Adipocyte (in vitro differentiated cells): Measurements from ENCODE around the gene SHROOM1.
"Not testable (repeated sequence)": the region's sequence is repeated elsewhere in the genome, so short reads cannot be mapped to it uniquely, and the experiment has no call there.

Source experiments
- DNase-seq: peaks from one replicate; pipeline ENCODE4 v3.0.0-alpha.2; 2015; ENCODE audit warnings: low read depth
- H3K27me3 ChIP-seq: replicated peaks from 2 replicates; pipeline ENCODE4 v1.7.0; 2013; ENCODE audit warnings: mild to moderate bottlenecking, low read length, moderate library complexity; ENCODE audit not compliant: control insufficient read depth, insufficient read depth
- H3K36me3 ChIP-seq: 2 replicates; pipeline ENCODE4 v1.7.0; 2013; ENCODE audit warnings: low read length, mild to moderate bottlenecking, moderate library complexity; ENCODE audit not compliant: control insufficient read depth, insufficient read depth, severe bottlenecking
- H3K4me1 ChIP-seq: 2 replicates; pipeline ENCODE4 v1.7.0; 2013; ENCODE audit warnings: mild to moderate bottlenecking, low read length, moderate library complexity; ENCODE audit not compliant: control insufficient read depth, insufficient read depth
- H3K4me3 ChIP-seq: 2 replicates; pipeline ENCODE4 v1.7.0; 2013; ENCODE audit warnings: mild to moderate bottlenecking, low read length, moderate library complexity
- H3K9ac ChIP-seq: 2 replicates; pipeline ENCODE4 v1.7.0; 2013; ENCODE audit warnings: mild to moderate bottlenecking, low read length, moderate library complexity
- H3K9me3 ChIP-seq: 2 replicates; pipeline ENCODE4 v1.7.0; 2013; ENCODE audit warnings: mild to moderate bottlenecking, low read length, moderate library complexity; ENCODE audit not compliant: control insufficient read depth

SHROOM1 gene

DNA sequence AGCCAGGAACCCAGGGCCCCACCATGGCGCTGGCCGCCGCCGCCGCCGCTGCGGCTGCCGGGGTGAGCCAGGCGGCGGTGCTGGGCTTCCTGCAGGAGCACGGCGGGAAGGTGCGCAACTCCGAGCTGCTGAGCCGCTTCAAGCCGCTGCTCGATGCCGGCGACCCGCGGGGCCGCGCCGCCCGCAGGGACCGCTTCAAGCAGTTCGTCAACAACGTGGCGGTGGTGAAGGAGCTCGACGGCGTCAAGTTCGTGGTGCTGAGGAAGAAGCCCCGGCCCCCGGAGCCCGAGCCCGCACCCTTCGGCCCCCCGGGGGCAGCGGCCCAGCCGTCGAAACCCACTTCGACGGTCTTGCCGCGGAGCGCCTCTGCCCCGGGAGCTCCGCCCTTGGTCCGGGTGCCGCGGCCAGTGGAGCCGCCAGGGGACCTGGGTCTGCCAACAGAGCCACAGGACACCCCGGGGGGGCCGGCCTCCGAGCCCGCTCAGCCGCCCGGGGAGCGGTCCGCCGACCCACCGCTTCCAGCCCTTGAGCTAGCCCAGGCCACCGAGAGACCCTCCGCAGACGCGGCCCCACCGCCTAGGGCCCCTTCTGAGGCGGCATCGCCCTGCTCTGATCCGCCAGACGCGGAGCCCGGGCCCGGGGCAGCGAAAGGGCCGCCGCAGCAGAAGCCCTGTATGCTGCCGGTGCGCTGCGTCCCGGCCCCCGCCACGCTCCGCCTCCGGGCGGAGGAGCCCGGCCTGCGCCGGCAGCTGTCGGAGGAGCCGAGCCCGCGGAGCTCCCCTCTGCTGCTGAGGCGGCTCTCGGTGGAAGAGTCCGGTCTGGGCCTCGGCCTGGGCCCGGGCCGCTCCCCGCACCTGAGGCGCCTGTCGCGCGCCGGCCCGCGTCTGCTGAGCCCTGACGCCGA, 16.6 kb downstream of the SHROOM1 start:
- peak; percentile 45 for DNase-seq
- Histone ChIP-seq H3K9ac (no peak overlapping the region), H3K36me3 (no peaks in the 10 kb centered on the region), H3K4me1 (peaks cover 14% of the 10 kb centered on the region), H3K27me3 (peaks cover 20% of the 10 kb centered on the region), H3K9me3 (no peaks in the 10 kb centered on the region), H3K4me3 (peak overlapping the region; percentile 27)

- no peaks in the 10 kb centered on the region for H3K9me3 ChIP-seq
- no peaks in the 10 kb centered on the region for H3K36me3 ChIP-seq
- H3K4me3 ChIP-seq, result peak within 1 kb of the TSS; percentile 27
- peaks cover 20% of the 10 kb centered on the region for H3K27me3 ChIP-seq
- DNase-seq, result peak; percentile 30
- no peak within 1 kb of the TSS for H3K9ac ChIP-seq
- peaks cover 14% of the 10 kb centered on the region for H3K4me1 ChIP-seq
Observed at GRCh38 chr5:132812781-132813598, 17.5 kb downstream of the SHROOM1 start, which contains the start of gene SOWAHA. Gene SOWAHA (plus strand): TSS chr5:132813302. CDS start chr5:132813622, 320 bp downstream.

DNA sequence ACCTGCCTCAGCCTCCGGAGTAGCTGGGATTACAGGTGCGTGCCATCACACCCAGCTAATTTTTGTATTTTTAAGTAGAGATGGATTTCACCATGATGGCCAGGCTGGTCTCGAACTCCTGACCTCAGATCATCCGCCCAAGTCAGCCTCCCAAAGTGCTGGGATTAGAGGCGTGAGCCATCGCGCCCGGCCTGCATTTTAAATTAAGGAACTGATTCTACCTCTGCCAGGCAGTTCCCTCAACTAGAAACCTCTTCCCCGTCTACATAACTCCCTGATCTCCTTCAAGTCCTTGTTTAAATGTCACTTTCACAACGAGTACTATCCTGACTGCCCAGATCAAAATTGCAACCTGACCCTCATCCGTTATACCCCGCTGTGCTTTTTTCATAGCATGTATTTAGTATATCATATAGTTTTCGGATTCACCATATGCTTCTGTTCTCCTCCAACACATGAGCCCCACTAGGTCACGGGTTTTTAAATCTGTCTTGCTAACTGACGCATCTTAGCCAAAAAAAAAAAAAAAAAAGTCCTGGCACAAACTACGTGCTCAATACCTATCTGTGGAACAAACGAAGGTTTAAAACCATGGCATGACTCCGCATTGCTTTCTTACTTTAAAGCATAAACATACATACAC, 18.2 kb downstream of the SHROOM1 start:
- Histone ChIP-seq H3K27me3 (peaks cover 20% of the 10 kb centered on the region), H3K4me3 (no peak overlapping the region)

DNA sequence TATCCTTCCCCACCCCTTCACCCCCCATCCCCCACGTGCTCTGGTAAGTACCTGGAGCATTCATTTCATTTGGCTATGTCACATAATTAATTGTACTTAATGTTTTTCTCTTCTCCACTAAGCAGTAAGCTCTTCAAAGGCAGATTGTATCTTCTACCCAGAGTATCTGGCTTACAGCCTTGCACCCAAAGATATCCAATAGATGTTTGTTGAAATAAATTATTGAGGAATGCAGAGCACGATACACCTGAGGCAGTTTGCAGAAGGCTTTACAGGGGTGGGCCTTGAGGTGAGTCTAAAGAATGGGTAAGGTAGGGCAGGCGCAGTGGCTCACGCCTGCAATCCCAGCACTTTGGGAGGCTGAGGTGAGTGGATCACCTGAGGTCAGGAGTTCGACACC, 19.8 kb downstream of the SHROOM1 start:
- Histone ChIP-seq H3K9ac (no peak overlapping the region), H3K9me3 (no peaks in the 10 kb centered on the region), H3K4me1 (peaks cover 7% of the 10 kb centered on the region), H3K36me3 (no peaks in the 10 kb centered on the region), H3K4me3 (no peak overlapping the region), H3K27me3 (peaks cover 20% of the 10 kb centered on the region)
- DNase-seq, result no peak

More for the DNA sequence above, 18.2 kb downstream of the SHROOM1 start:
- DNase-seq, result no peak
- Histone ChIP-seq H3K4me1 (peaks cover 14% of the 10 kb centered on the region), H3K9me3 (no peaks in the 10 kb centered on the region), H3K9ac (no peak overlapping the region), H3K36me3 (no peaks in the 10 kb centered on the region)

GRCh38 chr5:132808866-132809265, 21.6 kb downstream of the SHROOM1 start:
- Histone ChIP-seq H3K4me3 (no peak overlapping the region), H3K36me3 (no peaks in the 10 kb centered on the region), H3K9ac (no peak overlapping the region), H3K9me3 (no peaks in the 10 kb centered on the region), H3K27me3 (peaks cover 20% of the 10 kb centered on the region), H3K4me1 (no peaks in the 10 kb centered on the region)
- no peak for DNase-seq

GRCh38 chr5:132808448-132808847, 22.0 kb downstream of the SHROOM1 start:
- peaks cover 20% of the 10 kb centered on the region for H3K27me3 ChIP-seq
- no peak for DNase-seq
- H3K9ac ChIP-seq, result no peak overlapping the region
- H3K4me3 ChIP-seq, result no peak overlapping the region
- no peaks in the 10 kb centered on the region for H3K36me3 ChIP-seq
- H3K9me3 ChIP-seq, result no peaks in the 10 kb centered on the region
- H3K4me1 ChIP-seq, result no peaks in the 10 kb centered on the region

DNA sequence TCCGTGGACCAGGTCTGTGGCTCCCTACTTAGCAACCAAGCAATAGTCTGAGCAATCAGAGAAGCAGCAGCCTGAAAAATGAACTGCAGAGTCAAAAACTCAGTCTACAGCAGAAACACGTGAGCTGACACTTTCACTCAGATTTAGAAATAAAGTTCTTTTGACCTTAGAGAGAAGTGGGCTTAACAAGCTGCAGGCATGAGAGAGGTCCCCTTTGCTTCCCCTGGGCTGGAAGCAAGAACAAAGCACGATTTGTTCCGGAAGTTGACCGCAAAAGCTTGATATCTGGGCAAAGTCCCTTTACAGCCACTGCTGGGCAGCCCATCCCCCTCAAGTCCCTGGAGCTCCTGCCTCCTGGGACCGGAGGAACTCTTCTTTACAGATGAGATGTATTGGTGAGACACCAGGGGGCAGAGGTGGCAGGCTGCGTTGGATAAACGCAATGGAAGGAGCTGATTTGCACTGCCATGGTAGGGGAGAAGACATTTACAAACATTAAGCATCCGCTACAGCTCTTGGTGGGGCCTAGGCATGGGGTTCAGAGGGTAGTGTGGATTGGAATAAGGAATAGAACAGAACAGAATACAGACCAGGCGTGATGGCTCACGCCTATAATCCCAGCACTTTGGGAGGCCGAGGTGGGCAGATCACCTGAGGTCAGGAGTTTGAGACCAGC, 23.1 kb downstream of the SHROOM1 start:
- H3K27me3 ChIP-seq, result peaks cover 19% of the 10 kb centered on the region
- H3K4me3 ChIP-seq, result no peak overlapping the region
- H3K9ac ChIP-seq, result no peak overlapping the region
- DNase-seq, result no peak
- H3K36me3 ChIP-seq, result no peaks in the 10 kb centered on the region
- H3K4me1 ChIP-seq, result no peaks in the 10 kb centered on the region
- no peaks in the 10 kb centered on the region for H3K9me3 ChIP-seq

- H3K9me3 ChIP-seq, H3K4me1 ChIP-seq, H3K4me3 ChIP-seq, H3K9ac ChIP-seq, H3K36me3 ChIP-seq, DNase-seq: not testable (repeated sequence)
- peaks cover 19% of the 10 kb centered on the region for H3K27me3 ChIP-seq
Observed at GRCh38 chr5:132806804-132807162, 23.7 kb downstream of the SHROOM1 start.

DNA sequence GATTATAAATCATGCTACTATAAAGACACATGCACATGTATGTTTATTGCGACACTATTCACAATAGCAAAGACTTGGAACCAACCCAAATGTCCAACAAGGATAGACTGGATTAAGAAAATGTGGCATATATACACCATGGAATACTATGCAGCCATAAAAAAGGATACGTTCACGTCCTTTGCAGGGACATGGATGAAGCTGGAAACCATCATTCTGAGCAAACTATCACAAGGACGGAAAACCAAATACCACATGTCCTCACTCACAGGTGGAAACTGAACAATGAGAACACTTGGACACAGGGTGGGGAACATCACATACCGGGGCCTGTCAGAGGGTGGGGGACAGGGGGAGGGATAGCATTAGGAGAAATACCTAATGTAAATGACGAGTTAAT, 24.6 kb downstream of the SHROOM1 start:
- H3K36me3 ChIP-seq, DNase-seq, H3K9ac ChIP-seq, H3K4me3 ChIP-seq, H3K4me1 ChIP-seq, H3K9me3 ChIP-seq: not testable (repeated sequence)
- H3K27me3 ChIP-seq, result peaks cover 21% of the 10 kb centered on the region

DNA sequence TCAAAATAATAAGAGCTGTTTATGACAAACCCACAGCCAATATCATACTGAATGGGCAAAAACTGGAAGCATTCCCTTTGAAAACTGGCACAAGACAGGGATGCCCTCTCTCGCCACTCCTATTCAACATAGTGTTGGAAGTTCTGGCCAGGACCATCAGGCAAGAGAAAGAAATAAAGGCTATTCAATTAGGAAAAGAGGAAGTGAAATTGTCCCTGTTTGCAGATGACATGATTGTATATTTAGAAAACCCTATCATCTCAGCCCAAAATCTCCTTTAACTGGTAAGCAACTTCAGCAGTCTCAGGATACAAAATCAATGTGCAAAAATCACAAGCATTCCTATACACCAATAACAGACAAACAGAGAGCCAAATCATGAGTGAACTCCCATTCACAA, 26.2 kb downstream of the SHROOM1 start:
- H3K4me1 ChIP-seq, H3K9me3 ChIP-seq, DNase-seq, H3K9ac ChIP-seq, H3K36me3 ChIP-seq, H3K4me3 ChIP-seq: not testable (repeated sequence)
- peaks cover 26% of the 10 kb centered on the region for H3K27me3 ChIP-seq
